Measurements from ENCODE around the gene CSF2.

The CSF2 gene

GRCh38 chr5:132089363-132089762 lies 15.8 kb downstream of the CSF2 start:
- no peak overlapping the region for H3K4me3 ChIP-seq (ENCODE audit: low read depth, low read length)
- no peak for TF ChIP-seq CTCF (IDR thresholded peaks at IDR 0.05; ENCODE audit: low read depth, low read length)

GRCh38 chr5:132090107-132090506 lies 16.5 kb downstream of the CSF2 start:
- TF ChIP-seq CTCF (IDR thresholded peaks at IDR 0.05; ENCODE audit: low read depth, low read length): no peak
- no peak overlapping the region for H3K4me3 ChIP-seq (ENCODE audit: low read depth, low read length)

- no peak overlapping the region for H3K4me3 ChIP-seq (ENCODE audit: low read depth, low read length)
- no peak for TF ChIP-seq CTCF (IDR thresholded peaks at IDR 0.05; ENCODE audit: low read depth, low read length)
Observed at GRCh38 chr5:132093271-132093670, 19.7 kb downstream of the CSF2 start.

- no peak overlapping the region for H3K4me3 ChIP-seq (ENCODE audit: low read depth, low read length)
- no peak for TF ChIP-seq CTCF (IDR thresholded peaks at IDR 0.05; ENCODE audit: low read depth, low read length)
Observed at GRCh38 chr5:132094393-132095076, 20.9 kb downstream of the CSF2 start.

- no peak overlapping the region for H3K4me3 ChIP-seq (ENCODE audit: low read depth, low read length)
- TF ChIP-seq CTCF (IDR thresholded peaks at IDR 0.05; ENCODE audit: low read depth, low read length): no peak
Observed at GRCh38 chr5:132095077-132095410, 21.5 kb downstream of the CSF2 start.

- TF ChIP-seq CTCF (IDR thresholded peaks at IDR 0.05; ENCODE audit: low read depth, low read length): no peak
Observed at GRCh38 chr5:132095424-132095972, 21.9 kb downstream of the CSF2 start.

GRCh38 chr5:132096904-132097303 lies 23.3 kb downstream of the CSF2 start:
- no peak overlapping the region for H3K4me3 ChIP-seq (ENCODE audit: low read depth, low read length)
- no peak for TF ChIP-seq CTCF (IDR thresholded peaks at IDR 0.05; ENCODE audit: low read depth, low read length)

More at GRCh38 chr5:132095424-132095972, 21.9 kb downstream of the CSF2 start:
- no peak overlapping the region for H3K4me3 ChIP-seq (ENCODE audit: low read depth, low read length)
